HG02678 (cell line): ENCODE measurements around the gene OR2F2.

Experiments used
- ATAC-seq: cut with Tn5 transposase; IDR thresholded peaks from one replicate; pipeline ENCODE4 v1.9.1; 2021; ENCODE audit warnings: mild to moderate bottlenecking, moderate library complexity; ENCODE audit not compliant: unreplicated experiment

Gene OR2F2

GRCh38 chr7:143975617-143976016 lies 40.6 kb downstream of the OR2F2 start:
- no peak for ATAC-seq

GRCh38 chr7:143978585-143978984 lies 43.6 kb downstream of the OR2F2 start:
- ATAC-seq, result no peak

DNA sequence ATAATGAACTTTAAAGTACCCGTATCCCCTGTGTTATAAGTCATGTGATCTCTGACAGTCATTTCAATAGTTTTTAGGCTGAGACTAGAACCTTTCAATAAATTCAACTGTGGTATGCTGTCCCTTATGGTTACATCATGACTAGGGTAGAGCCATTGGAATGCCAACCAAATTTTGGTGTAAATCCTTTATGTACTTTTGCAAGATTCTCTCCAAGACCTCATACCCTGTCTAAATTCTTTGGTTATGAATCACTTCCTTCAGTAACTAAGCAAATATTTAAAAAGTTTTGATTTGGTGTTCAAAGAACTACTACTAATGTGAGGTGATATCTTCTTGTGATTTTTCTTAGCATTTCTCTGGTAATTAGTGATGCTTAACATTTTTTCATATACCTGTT lies 44.3 kb downstream of the OR2F2 start:
- no peak for ATAC-seq

DNA sequence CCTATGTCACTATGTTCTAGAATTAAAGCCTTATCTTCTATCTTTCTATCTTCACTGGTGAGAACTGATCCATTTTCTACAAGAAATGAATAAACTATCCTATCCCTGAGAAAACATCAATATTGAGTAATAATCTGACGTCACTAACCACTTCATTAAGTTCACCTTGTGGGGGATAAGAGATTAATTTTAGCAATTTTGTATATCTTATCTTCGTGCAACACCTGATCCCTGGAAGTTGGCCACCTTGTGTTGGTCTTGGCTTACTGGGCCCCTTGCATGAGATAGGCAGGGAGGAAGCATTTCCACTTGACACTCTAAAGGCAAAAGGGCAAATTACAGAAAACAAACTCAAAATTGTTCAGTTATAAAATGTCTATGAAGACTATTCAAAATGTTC lies 45.0 kb downstream of the OR2F2 start:
- no peak for ATAC-seq

DNA sequence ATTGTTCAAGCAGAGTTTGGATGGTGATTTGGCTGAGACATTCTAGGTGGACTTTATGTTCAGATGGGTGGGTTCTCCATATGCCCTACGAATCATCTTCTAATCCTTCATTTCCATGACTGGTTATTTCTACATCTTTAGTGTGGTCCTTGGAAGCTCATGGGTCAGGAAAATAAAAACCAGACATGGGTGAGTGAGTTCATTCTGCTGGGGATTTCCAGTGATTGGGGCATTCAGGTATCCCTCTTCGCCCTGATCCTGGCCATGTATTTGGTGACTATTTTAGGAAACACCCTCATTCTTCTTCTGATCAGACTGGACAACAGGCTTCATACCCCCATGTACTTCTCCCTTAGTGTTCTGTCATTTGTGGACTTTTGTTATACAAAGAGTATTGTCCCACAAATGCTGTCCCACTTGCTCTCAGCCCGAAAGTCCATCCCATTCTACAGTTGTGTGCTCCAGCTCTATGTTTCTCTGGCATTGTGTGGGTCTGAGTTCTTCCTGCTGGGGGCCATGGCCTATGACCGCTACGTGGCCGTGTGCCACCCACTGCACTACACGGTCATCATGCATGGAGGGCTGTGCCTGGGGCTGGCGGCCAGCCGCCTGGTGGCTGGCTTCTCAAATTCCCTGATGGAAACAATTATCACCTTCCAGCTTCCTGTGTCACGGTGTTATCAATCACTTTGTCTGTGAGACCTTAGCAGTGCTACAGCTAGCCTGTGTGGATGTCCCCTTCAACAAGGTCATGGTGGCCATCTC lies 45.9 kb downstream of the OR2F2 start:
- ATAC-seq, result no peak

DNA sequence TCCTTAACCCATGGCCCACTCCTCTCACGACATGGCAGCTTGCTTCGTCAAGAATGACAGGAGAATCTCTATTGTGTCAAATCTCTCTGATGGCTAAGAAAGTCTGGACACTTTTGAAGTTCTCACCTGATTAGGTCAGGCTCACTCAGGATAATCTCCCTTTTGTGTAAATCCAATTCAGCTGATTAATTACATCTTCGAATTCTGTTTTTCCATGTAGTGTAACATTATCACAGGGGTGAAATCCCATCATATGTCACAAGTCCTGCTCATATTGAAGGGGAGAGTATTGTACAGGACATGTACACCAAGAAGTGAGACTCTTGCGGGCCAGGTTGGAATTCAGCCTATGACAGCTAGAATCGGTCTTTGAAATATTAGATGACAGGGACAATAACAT lies 48.9 kb downstream of the OR2F2 start:
- ATAC-seq, result no peak
